HFF-Myc (cell line): Measurements from ENCODE around the gene SPHK1.
"Not testable (repeated sequence)": the region's sequence is repeated elsewhere in the genome, so short reads cannot be mapped to it uniquely, and the experiment has no call there.

Source experiments
- DNase-seq: peaks from one replicate; pipeline ENCODE4 v3.0.0-alpha.2; 2011; ENCODE audit warnings: low read depth; ENCODE audit errors: extremely low read depth
- H3K4me3 ChIP-seq: replicated peaks from 2 replicates; pipeline ENCODE4 v1.5.1; 2011; ENCODE audit warnings: low read depth, mild to moderate bottlenecking, control low read depth, low read length
- CTCF ChIP-seq: IDR thresholded peaks from 2 replicates; pipeline ENCODE4 v1.5.1; 2012; ENCODE audit warnings: mild to moderate bottlenecking, low read depth, low read length, control low read depth; ENCODE audit errors: missing control alignments

The SPHK1 gene

GRCh38 chr17:76345377-76345974 is 38.9 kb upstream of the SPHK1 start:
- DNase-seq = no peak
- no peak for TF ChIP-seq CTCF
- no peak overlapping the region for H3K4me3 ChIP-seq

GRCh38 chr17:76346936-76347335 is 37.5 kb upstream of the SPHK1 start:
- H3K4me3 ChIP-seq, DNase-seq: not testable (repeated sequence)

- H3K4me3 ChIP-seq = no peak overlapping the region
- no peak for TF ChIP-seq CTCF
- no peak for DNase-seq
Observed at GRCh38 chr17:76350463-76350862, 33.9 kb upstream of the SPHK1 start.

- no peak for TF ChIP-seq CTCF
- no peak overlapping the region for H3K4me3 ChIP-seq
Observed at GRCh38 chr17:76351526-76352071, 32.8 kb upstream of the SPHK1 start.

GRCh38 chr17:76353004-76353598 is 31.3 kb upstream of the SPHK1 start:
- DNase-seq = no peak
- H3K4me3 ChIP-seq = peak overlapping the region; percentile 57
- TF ChIP-seq CTCF = no peak

More at GRCh38 chr17:76351526-76352071, 32.8 kb upstream of the SPHK1 start:
- no peak for DNase-seq

- DNase-seq = no peak
- peak within 1 kb of the TSS; percentile 57 for H3K4me3 ChIP-seq
- TF ChIP-seq CTCF = peak; percentile 44
Observed at GRCh38 chr17:76353599-76354316, 30.7 kb upstream of the SPHK1 start, which contains the start of gene PRPSAP1. TSS of gene PRPSAP1 (minus strand) at chr17:76353916. CDS start at chr17:76353703, 213 bp downstream.

- TF ChIP-seq CTCF = no peak
- DNase-seq = no peak
- peak overlapping the region; percentile 57 for H3K4me3 ChIP-seq
Observed at GRCh38 chr17:76354317-76354729, 30.1 kb upstream of the SPHK1 start.
